Measurements from ENCODE around the gene SFTA2. TPM values are rescaled to one million over a fixed set of nuclear protein-coding genes. Genes with fewer than 3 reads are reported as not detected.

Gene SFTA2
- total RNA-seq, 1 donor from 2014 or later = not detected

GRCh38 chr6:30894935-30895334 lies 37.0 kb downstream of the SFTA2 start:
- no peak for TF ChIP-seq EZH2 (IDR thresholded peaks at IDR 0.05)
- TF ChIP-seq EZH2phosphoT487 (IDR thresholded peaks at IDR 0.05) = no peak
- TF ChIP-seq CTCF (IDR thresholded peaks at IDR 0.05) = no peak
- Mint-ChIP-seq H3K4me3 (no peak overlapping the region), H3K36me3 (peaks cover 37% of the 10 kb centered on the region), H3K27ac (no peak overlapping the region), H3K4me1 (peaks cover 12% of the 10 kb centered on the region), H3K27me3 (ENCODE audit: insufficient read depth, low read depth) (peaks cover 5% of the 10 kb centered on the region), H3K9me3 (no peaks in the 10 kb centered on the region)
- H3K9ac ChIP-seq = no peak overlapping the region
- H3F3A ChIP-seq (ENCODE audit: low read depth) = peaks cover 23% of the 10 kb centered on the region
- peaks cover 36% of the 10 kb centered on the region for H3K79me2 ChIP-seq (ENCODE audit: low read depth)
- H3K9me3 ChIP-seq (ENCODE audit: low read depth) = no peaks in the 10 kb centered on the region
- H3K4me2 ChIP-seq = no peak overlapping the region
- H3K27ac ChIP-seq = no peak overlapping the region
- H3K27me3 ChIP-seq = no peaks in the 10 kb centered on the region
- no peak overlapping the region for H3K4me3 ChIP-seq
- peaks cover 59% of the 10 kb centered on the region for H4K20me1 ChIP-seq (ENCODE audit: low read depth)
- no peaks in the 10 kb centered on the region for H3K36me3 ChIP-seq
- DNase-seq (ENCODE audit: low spot score) = no peak
- no peak overlapping the region for H2AFZ ChIP-seq (replicated peaks)
- H3K4me1 ChIP-seq = peaks cover 25% of the 10 kb centered on the region

GRCh38 chr6:30894381-30894780 lies 37.6 kb downstream of the SFTA2 start:
- H3K4me1 ChIP-seq = peaks cover 30% of the 10 kb centered on the region
- H3F3A ChIP-seq (ENCODE audit: low read depth) = peaks cover 17% of the 10 kb centered on the region
- H3K4me3 ChIP-seq = no peak overlapping the region
- no peak overlapping the region for H3K9ac ChIP-seq
- H4K20me1 ChIP-seq (ENCODE audit: low read depth) = peaks cover 64% of the 10 kb centered on the region
- TF ChIP-seq EZH2phosphoT487 (IDR thresholded peaks at IDR 0.05) (no peak), EZH2 (IDR thresholded peaks at IDR 0.05) (no peak), CTCF (IDR thresholded peaks at IDR 0.05) (no peak)
- Mint-ChIP-seq H3K36me3 (peaks cover 41% of the 10 kb centered on the region), H3K4me1 (peaks cover 15% of the 10 kb centered on the region), H3K27me3 (ENCODE audit: insufficient read depth, low read depth) (peaks cover 3% of the 10 kb centered on the region), H3K9me3 (no peaks in the 10 kb centered on the region), H3K27ac (no peak overlapping the region), H3K4me3 (no peak overlapping the region)
- H2AFZ ChIP-seq (replicated peaks) = no peak overlapping the region
- no peaks in the 10 kb centered on the region for H3K9me3 ChIP-seq (ENCODE audit: low read depth)
- H3K79me2 ChIP-seq (ENCODE audit: low read depth) = peaks cover 42% of the 10 kb centered on the region
- no peaks in the 10 kb centered on the region for H3K36me3 ChIP-seq
- no peaks in the 10 kb centered on the region for H3K27me3 ChIP-seq
- H3K27ac ChIP-seq = no peak overlapping the region
- H3K4me2 ChIP-seq = no peak overlapping the region
- DNase-seq (ENCODE audit: low spot score) = no peak

- TF ChIP-seq EZH2phosphoT487 (IDR thresholded peaks at IDR 0.05) (no peak), CTCF (IDR thresholded peaks at IDR 0.05) (no peak), EZH2 (IDR thresholded peaks at IDR 0.05) (no peak)
- peaks cover 31% of the 10 kb centered on the region for H3K4me1 ChIP-seq
- peaks cover 16% of the 10 kb centered on the region for H3F3A ChIP-seq (ENCODE audit: low read depth)
- H4K20me1 ChIP-seq (ENCODE audit: low read depth) = peaks cover 71% of the 10 kb centered on the region
- peaks cover 4% of the 10 kb centered on the region for H3K27me3 Mint-ChIP-seq (ENCODE audit: insufficient read depth, low read depth)
- H3K4me1 Mint-ChIP-seq = peaks cover 15% of the 10 kb centered on the region
- no peaks in the 10 kb centered on the region for H3K9me3 Mint-ChIP-seq
- no peaks in the 10 kb centered on the region for H3K36me3 ChIP-seq
- H3K4me2 ChIP-seq = no peak overlapping the region
- H3K36me3 Mint-ChIP-seq = peaks cover 40% of the 10 kb centered on the region
- H2AFZ ChIP-seq (replicated peaks) = no peak overlapping the region
- no peak overlapping the region for H3K4me3 Mint-ChIP-seq
- no peak overlapping the region for H3K9ac ChIP-seq
- H3K27ac ChIP-seq = no peak overlapping the region
- no peak overlapping the region for H3K4me3 ChIP-seq
- peaks cover 49% of the 10 kb centered on the region for H3K79me2 ChIP-seq (ENCODE audit: low read depth)
- no peak for DNase-seq (ENCODE audit: low spot score)
- no peak overlapping the region for H3K27ac Mint-ChIP-seq
- no peaks in the 10 kb centered on the region for H3K9me3 ChIP-seq (ENCODE audit: low read depth)
- no peaks in the 10 kb centered on the region for H3K27me3 ChIP-seq
Observed at GRCh38 chr6:30893666-30894065, 38.3 kb downstream of the SFTA2 start.
